Stimulated activated naive CD4-positive, alpha-beta T cell treated with Interleukin-2 at 50 U/mL for 16 hours (primary cell): ENCODE results near the gene MECR.
A peak's percentile ranks its signal among the peaks of the same experiment; 100 is the strongest.
"Not testable (repeated sequence)": the region's sequence is repeated elsewhere in the genome, so short reads cannot be mapped to it uniquely, and the experiment has no call there.

Experiments
- DNase-seq: peaks from one replicate; lab custom pipeline; 2025; lab: John Stamatoyannopoulos, UW

MECR gene

GRCh38 chr1:29235955-29236711 lies 5.4 kb upstream of the MECR start, which contains the start of gene PTPRU:
PTPRU (plus strand) TSS chr1:29236522; CDS start chr1:29236645, 123 bp downstream.
- DNase-seq: peak; percentile 65

- DNase-seq: not testable (repeated sequence)
Measured at GRCh38 chr1:29234881-29235280, 4.1 kb upstream of the MECR start.

- no peak for DNase-seq
Measured at GRCh38 chr1:29234471-29234870, 3.7 kb upstream of the MECR start.

- no peak for DNase-seq
Measured at GRCh38 chr1:29233693-29234092, 3.0 kb upstream of the MECR start.

GRCh38 chr1:29232387-29232786 lies 1.7 kb upstream of the MECR start:
- DNase-seq: no peak

GRCh38 chr1:29230204-29230552 lies 556 bp downstream of the MECR start:
- no peak for DNase-seq

- DNase-seq: no peak
Measured at GRCh38 chr1:29227511-29227910, 3.2 kb downstream of the MECR start.

- no peak for DNase-seq
Measured at GRCh38 chr1:29225361-29225760, 5.4 kb downstream of the MECR start.

- DNase-seq: no peak
Measured at GRCh38 chr1:29224356-29224837, 6.3 kb downstream of the MECR start.

GRCh38 chr1:29223521-29223920 lies 7.2 kb downstream of the MECR start:
- no peak for DNase-seq

GRCh38 chr1:29222686-29223085 lies 8.0 kb downstream of the MECR start:
- no peak for DNase-seq

- not testable (repeated sequence) for DNase-seq
Measured at GRCh38 chr1:29222260-29222659, 8.5 kb downstream of the MECR start.

GRCh38 chr1:29221296-29221695 lies 9.4 kb downstream of the MECR start:
- no peak for DNase-seq

GRCh38 chr1:29218223-29218622 lies 12.5 kb downstream of the MECR start:
- DNase-seq: no peak

- DNase-seq: no peak
Measured at GRCh38 chr1:29217633-29218032, 13.1 kb downstream of the MECR start.

- DNase-seq: no peak
Measured at GRCh38 chr1:29213055-29213454, 17.7 kb downstream of the MECR start.

- DNase-seq: no peak
Measured at GRCh38 chr1:29211086-29212030, 19.4 kb downstream of the MECR start.

- DNase-seq: no peak
Measured at GRCh38 chr1:29210278-29211085, 20.3 kb downstream of the MECR start.

- DNase-seq: no peak
Measured at GRCh38 chr1:29209173-29209572, 21.6 kb downstream of the MECR start.

- DNase-seq: no peak
Measured at GRCh38 chr1:29208442-29208841, 22.3 kb downstream of the MECR start.

GRCh38 chr1:29202584-29203340 lies 28.0 kb downstream of the MECR start:
- peak; percentile 83 for DNase-seq
